Measurements from ENCODE around the gene KRTAP4-4. TPM values are rescaled to one million over a fixed set of nuclear protein-coding genes. Genes with fewer than 3 reads are reported as not detected.
"Not testable (repeated sequence)": the region's sequence is repeated elsewhere in the genome, so short reads cannot be mapped to it uniquely, and the experiment has no call there.

KRTAP4-4 gene
- total RNA-seq, 1 experiment from 2014 or later, result not detected

DNA sequence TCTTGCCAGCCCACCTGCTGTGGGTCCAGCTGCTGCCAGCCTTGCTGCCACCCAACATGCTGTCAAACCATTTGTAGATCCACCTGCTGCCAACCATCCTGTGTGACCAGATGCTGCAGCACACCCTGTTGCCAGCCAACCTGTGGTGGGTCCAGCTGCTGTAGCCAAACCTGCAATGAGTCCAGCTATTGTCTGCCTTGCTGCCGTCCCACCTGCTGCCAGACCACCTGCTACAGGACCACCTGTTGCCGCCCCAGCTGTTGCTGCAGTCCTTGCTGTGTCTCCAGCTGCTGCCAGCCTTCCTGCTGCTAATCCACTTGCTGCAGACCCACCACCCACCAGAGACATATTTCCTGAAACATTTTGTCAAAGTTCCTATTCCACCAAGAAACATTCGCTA is 29.8 kb upstream of the KRTAP4-4 start:
- DNase-seq (ENCODE audit: low spot score), result no peak
- H3K9me3 Mint-ChIP-seq, result peaks cover 18% of the 10 kb centered on the region
- H3K4me1 Mint-ChIP-seq, result no peaks in the 10 kb centered on the region
- H3K27me3 Mint-ChIP-seq (ENCODE audit: low read depth), result no peaks in the 10 kb centered on the region
- TF ChIP-seq NR1H2 (CRISPR knock-in tag; IDR thresholded peaks at IDR 0.05) (no peak), ZNF423 (CRISPR knock-in tag; IDR thresholded peaks at IDR 0.05) (peak; percentile 53; the same call in 1 of the 2 replicates)
- ATAC-seq, result no peak
- no peak overlapping the region for H3K27ac Mint-ChIP-seq
- H3K36me3 Mint-ChIP-seq, result 0 out of 2 replicates have a peak, but pooled peaks cover 3% of the 10 kb centered on the region
- CTCF ChIA-PET, result no interaction called here
- no peak overlapping the region for H3K4me3 Mint-ChIP-seq
- POLR2A ChIA-PET, result no interaction called here

DNA sequence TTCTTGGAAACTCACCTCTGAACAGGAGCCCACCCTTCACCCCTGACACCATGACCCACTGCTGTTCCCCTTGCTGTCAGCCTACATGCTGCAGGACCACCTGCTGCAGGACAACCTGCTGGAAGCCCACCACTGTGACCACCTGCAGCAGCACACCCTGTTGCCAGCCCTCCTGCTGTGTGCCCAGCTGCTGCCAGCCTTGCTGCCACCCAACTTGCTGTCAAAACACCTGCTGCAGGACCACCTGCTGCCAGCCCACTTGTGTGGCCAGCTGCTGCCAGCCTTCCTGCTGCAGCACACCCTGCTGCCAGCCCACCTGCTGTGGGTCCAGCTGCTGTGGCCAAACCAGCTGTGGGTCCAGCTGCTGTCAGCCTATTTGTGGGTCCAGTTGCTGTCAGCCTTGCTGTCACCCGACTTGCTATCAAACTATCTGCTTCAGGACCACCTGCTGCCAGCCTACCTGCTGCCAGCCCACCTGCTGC is 29.3 kb upstream of the KRTAP4-4 start, which contains the start of gene KRTAP9-1:
TSS of gene KRTAP9-1 (plus strand) at position 51 of the 482 bp plus-strand sequence. CDS start at position 51, 0 bp downstream.
- H3K4me1 Mint-ChIP-seq; H3K4me3 Mint-ChIP-seq; DNase-seq (ENCODE audit: low spot score); CTCF ChIA-PET; H3K27me3 Mint-ChIP-seq (ENCODE audit: low read depth); POLR2A ChIA-PET; ATAC-seq; H3K27ac Mint-ChIP-seq; H3K36me3 Mint-ChIP-seq: not testable (repeated sequence)
- TF ChIP-seq ATF1 (CRISPR knock-in tag; IDR thresholded peaks at IDR 0.05) (0 out of 2 replicates have a peak, but pooled peaks have one; percentile 48), ZNF423 (CRISPR knock-in tag; IDR thresholded peaks at IDR 0.05) (peak; percentile 10; the same call in 1 of the 2 replicates)
- peaks cover 18% of the 10 kb centered on the region for H3K9me3 Mint-ChIP-seq

DNA sequence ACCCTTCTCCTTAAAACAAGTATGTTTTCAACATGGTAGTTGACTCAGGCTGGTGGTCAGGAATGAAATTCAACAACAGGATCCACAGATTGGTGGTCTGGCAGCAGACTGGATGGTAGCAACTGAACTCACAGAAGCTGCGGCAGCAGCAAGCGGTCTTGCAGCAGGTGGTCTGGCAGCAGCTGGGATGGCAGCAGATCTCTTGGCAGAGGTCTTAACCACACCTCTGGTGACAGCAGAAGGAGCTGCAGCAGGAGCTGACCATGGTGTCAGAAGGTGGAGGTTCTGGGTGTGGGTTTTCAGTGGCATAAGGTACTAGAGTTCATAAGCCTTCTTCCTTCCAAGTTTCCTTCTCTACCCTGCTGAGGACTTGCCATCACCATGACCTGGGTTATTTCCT is 26.3 kb upstream of the KRTAP4-4 start:
- no peaks in the 10 kb centered on the region for H3K36me3 Mint-ChIP-seq
- ATAC-seq (no peak), DNase-seq (ENCODE audit: low spot score) (no peak)
- H3K4me3 Mint-ChIP-seq, result no peak overlapping the region
- ChIA-PET POLR2A (no interaction called here), CTCF (no interaction called here)
- H3K27ac Mint-ChIP-seq, result no peak overlapping the region
- no peaks in the 10 kb centered on the region for H3K27me3 Mint-ChIP-seq (ENCODE audit: low read depth)
- H3K4me1 Mint-ChIP-seq, result no peaks in the 10 kb centered on the region
- H3K9me3 Mint-ChIP-seq, result peaks cover 4% of the 10 kb centered on the region; the same call in 1 of the 2 replicates
- TF ChIP-seq, protein P1, sequence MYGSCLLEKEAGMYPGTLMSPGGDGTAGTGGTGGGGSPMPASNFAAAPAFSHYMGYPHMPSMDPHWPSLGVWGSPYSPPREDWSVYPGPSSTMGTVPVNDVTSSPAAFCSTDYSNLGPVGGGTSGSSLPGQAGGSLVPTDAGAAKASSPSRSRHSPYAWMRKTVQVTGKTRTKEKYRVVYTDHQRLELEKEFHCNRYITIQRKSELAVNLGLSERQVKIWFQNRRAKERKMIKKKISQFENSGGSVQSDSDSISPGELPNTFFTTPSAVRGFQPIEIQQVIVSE (CRISPR knock-in tag; IDR thresholded peaks at IDR 0.05; ENCODE audit: borderline replicate concordance), result no peak
- no peak for TF ChIP-seq ZNF396 (CRISPR knock-in tag; IDR thresholded peaks at IDR 0.05; ENCODE audit: borderline replicate concordance)

DNA sequence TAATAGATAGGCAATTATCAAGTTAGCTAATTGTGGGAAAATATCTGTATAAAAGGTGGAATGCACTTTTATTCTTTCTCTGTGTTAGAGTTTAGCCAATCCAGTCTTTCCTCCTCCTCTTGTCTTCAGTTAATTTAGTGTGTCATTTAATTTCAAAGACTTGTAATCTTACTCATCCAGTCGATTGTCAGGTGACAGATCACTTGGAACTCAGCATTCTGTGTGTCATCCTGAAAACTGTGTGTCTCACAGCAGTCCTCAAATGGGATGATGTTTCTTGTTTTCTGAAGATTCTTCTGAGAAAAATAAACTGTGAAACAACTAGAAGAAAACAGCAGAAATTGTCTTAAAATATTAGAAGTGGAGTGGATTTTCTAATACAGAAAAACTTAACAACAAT is 24.5 kb upstream of the KRTAP4-4 start:
- Mint-ChIP-seq H3K9me3 (peaks cover 4% of the 10 kb centered on the region; the same call in 1 of the 2 replicates), H3K36me3 (no peaks in the 10 kb centered on the region), H3K27me3 (ENCODE audit: low read depth) (no peaks in the 10 kb centered on the region), H3K4me3 (no peak overlapping the region), H3K27ac (no peak overlapping the region), H3K4me1 (no peaks in the 10 kb centered on the region)
- ChIA-PET CTCF (no interaction called here), POLR2A (no interaction called here)
- ATAC-seq (no peak), DNase-seq (ENCODE audit: low spot score) (no peak)
- TF ChIP-seq SMAD4 (CRISPR knock-in tag; IDR thresholded peaks at IDR 0.05) (no peak), FOXP4 (CRISPR knock-in tag; IDR thresholded peaks at IDR 0.05) (no peak), GABPB1 (CRISPR knock-in tag; IDR thresholded peaks at IDR 0.05) (no peak), ETV6 (CRISPR knock-in tag; IDR thresholded peaks at IDR 0.05) (no peak), ZNF232 (CRISPR knock-in tag; IDR thresholded peaks at IDR 0.05) (no peak), ZNF317 (CRISPR knock-in tag; IDR thresholded peaks at IDR 0.05; ENCODE audit: borderline replicate concordance, low read depth) (no peak)
- TF ChIP-seq, protein P2, sequence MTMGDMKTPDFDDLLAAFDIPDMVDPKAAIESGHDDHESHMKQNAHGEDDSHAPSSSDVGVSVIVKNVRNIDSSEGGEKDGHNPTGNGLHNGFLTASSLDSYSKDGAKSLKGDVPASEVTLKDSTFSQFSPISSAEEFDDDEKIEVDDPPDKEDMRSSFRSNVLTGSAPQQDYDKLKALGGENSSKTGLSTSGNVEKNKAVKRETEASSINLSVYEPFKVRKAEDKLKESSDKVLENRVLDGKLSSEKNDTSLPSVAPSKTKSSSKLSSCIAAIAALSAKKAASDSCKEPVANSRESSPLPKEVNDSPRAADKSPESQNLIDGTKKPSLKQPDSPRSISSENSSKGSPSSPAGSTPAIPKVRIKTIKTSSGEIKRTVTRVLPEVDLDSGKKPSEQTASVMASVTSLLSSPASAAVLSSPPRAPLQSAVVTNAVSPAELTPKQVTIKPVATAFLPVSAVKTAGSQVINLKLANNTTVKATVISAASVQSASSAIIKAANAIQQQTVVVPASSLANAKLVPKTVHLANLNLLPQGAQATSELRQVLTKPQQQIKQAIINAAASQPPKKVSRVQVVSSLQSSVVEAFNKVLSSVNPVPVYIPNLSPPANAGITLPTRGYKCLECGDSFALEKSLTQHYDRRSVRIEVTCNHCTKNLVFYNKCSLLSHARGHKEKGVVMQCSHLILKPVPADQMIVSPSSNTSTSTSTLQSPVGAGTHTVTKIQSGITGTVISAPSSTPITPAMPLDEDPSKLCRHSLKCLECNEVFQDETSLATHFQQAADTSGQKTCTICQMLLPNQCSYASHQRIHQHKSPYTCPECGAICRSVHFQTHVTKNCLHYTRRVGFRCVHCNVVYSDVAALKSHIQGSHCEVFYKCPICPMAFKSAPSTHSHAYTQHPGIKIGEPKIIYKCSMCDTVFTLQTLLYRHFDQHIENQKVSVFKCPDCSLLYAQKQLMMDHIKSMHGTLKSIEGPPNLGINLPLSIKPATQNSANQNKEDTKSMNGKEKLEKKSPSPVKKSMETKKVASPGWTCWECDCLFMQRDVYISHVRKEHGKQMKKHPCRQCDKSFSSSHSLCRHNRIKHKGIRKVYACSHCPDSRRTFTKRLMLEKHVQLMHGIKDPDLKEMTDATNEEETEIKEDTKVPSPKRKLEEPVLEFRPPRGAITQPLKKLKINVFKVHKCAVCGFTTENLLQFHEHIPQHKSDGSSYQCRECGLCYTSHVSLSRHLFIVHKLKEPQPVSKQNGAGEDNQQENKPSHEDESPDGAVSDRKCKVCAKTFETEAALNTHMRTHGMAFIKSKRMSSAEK (CRISPR knock-in tag; IDR thresholded peaks at IDR 0.05; ENCODE audit: borderline replicate concordance), result no peak
- TF ChIP-seq, protein P3, sequence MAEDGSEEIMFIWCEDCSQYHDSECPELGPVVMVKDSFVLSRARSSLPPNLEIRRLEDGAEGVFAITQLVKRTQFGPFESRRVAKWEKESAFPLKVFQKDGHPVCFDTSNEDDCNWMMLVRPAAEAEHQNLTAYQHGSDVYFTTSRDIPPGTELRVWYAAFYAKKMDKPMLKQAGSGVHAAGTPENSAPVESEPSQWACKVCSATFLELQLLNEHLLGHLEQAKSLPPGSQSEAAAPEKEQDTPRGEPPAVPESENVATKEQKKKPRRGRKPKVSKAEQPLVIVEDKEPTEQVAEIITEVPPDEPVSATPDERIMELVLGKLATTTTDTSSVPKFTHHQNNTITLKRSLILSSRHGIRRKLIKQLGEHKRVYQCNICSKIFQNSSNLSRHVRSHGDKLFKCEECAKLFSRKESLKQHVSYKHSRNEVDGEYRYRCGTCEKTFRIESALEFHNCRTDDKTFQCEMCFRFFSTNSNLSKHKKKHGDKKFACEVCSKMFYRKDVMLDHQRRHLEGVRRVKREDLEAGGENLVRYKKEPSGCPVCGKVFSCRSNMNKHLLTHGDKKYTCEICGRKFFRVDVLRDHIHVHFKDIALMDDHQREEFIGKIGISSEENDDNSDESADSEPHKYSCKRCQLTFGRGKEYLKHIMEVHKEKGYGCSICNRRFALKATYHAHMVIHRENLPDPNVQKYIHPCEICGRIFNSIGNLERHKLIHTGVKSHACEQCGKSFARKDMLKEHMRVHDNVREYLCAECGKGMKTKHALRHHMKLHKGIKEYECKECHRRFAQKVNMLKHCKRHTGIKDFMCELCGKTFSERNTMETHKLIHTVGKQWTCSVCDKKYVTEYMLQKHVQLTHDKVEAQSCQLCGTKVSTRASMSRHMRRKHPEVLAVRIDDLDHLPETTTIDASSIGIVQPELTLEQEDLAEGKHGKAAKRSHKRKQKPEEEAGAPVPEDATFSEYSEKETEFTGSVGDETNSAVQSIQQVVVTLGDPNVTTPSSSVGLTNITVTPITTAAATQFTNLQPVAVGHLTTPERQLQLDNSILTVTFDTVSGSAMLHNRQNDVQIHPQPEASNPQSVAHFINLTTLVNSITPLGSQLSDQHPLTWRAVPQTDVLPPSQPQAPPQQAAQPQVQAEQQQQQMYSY (CRISPR knock-in tag; IDR thresholded peaks at IDR 0.05), result no peak
- TF ChIP-seq, protein P4, sequence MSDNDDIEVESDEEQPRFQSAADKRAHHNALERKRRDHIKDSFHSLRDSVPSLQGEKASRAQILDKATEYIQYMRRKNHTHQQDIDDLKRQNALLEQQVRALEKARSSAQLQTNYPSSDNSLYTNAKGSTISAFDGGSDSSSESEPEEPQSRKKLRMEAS (CRISPR knock-in tag; IDR thresholded peaks at IDR 0.05), result no peak
- TF ChIP-seq, protein P5, sequence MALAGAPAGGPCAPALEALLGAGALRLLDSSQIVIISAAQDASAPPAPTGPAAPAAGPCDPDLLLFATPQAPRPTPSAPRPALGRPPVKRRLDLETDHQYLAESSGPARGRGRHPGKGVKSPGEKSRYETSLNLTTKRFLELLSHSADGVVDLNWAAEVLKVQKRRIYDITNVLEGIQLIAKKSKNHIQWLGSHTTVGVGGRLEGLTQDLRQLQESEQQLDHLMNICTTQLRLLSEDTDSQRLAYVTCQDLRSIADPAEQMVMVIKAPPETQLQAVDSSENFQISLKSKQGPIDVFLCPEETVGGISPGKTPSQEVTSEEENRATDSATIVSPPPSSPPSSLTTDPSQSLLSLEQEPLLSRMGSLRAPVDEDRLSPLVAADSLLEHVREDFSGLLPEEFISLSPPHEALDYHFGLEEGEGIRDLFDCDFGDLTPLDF (CRISPR knock-in tag; IDR thresholded peaks at IDR 0.05), result no peak
